HG03196 (cell line): Measurements from ENCODE around the gene SDHB.
A peak's percentile ranks its signal among the peaks of the same experiment; 100 is the strongest.

Experiments used
- ATAC-seq: cut with Tn5 transposase; IDR thresholded peaks from one replicate; pipeline ENCODE4 v1.9.1; 2021; ENCODE audit not compliant: unreplicated experiment

SDHB gene

GRCh38 chr1:17053685-17054410 is at the start of gene SDHB:
Gene SDHB (minus strand): TSS chr1:17054032. CDS start chr1:17054019, 13 bp downstream.
- peak; percentile 96 for ATAC-seq

- ATAC-seq = no peak
These were observed 48.4 kb upstream of the SDHB start for GRCh38 chr1:17102232-17102631.

DNA sequence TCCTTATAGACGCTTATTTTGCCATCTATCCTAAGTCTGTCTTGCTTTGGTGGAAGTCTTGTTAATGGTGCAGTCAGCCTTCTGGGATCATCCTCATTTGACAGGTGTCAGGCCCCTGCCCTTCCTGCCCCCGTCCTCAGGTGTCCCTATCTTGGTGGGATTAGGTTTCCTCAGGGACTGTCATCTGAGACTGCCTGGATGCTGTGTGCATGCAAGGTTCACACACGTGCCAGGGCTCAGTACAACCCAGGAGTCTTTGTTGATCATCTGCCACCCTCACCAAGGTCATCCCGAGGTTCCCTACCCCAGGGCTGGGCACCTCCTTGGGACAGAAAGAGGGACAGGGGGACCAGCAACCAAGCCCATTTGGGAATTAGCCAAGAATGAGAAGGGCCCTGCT is 47.4 kb upstream of the SDHB start:
- ATAC-seq = no peak

- ATAC-seq = no peak
These were observed 45.9 kb upstream of the SDHB start for GRCh38 chr1:17099616-17100340.

DNA sequence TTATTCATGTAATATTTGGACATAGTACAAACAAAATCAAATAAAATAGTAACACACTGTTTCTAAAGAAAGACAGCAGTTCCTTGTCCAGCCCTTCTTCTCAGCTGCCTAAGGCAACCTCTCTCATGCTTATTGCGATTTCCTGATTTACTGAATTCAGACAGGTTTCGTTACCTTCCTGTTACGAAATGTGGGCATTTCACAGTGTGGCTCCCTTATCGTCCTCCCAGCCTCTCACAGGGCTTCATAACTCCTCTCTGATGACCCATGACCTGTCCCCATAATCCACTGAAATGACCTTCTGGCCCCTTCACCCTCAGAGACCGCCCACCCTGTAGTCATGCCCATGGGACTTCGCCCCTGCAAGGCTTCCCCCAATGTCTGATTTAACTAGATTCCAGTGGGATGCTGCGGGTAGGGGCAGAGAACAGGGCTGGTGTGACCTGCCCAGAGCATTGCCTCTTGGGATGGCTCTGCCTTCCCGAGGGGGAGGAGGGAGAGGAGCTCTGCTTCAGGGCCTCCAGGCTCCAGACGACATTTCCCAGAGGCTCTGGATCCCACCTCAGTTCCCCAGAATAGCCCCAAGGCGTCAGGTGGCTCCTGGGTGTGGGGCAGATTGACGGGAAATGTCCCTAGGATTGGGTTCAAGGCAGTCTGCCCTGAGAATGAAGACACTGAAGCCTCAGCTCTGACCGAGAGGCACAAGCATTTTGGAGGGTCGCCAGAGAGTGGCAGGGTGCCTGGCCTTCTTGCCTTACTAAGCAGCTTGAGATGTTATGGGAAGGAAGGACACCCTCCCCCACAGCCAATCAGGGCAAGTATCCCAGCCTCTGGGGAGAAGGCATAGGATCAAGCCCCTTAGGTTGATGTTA is 44.9 kb upstream of the SDHB start:
- no peak for ATAC-seq

DNA sequence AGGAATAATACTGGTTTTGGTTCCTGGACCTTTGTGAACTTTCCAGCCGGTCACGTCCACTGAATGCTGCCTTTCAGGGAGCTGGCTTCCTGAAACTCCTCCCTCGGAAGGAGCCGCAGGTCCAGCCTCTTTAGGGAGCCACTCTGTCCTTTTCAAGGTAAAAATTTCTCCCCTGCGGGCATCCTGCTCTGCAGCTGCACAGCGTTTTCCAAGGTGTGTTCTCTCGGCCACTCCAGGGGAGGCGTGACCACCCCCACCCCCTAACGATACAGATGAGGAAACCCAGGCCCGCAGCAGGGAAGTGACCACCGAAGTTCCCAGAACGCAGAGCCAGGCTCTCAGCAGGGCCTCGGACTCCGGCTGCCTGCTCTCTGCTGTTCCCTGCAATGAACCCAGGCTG is 44.0 kb upstream of the SDHB start:
- no peak for ATAC-seq

GRCh38 chr1:17097147-17097546 is 43.3 kb upstream of the SDHB start:
- ATAC-seq = no peak

GRCh38 chr1:17096584-17096983 is 42.8 kb upstream of the SDHB start:
- no peak for ATAC-seq

GRCh38 chr1:17095141-17095540 is 41.3 kb upstream of the SDHB start:
- ATAC-seq = no peak

- ATAC-seq = peak; percentile 54
These were observed 40.8 kb upstream of the SDHB start for GRCh38 chr1:17094664-17095063.

DNA sequence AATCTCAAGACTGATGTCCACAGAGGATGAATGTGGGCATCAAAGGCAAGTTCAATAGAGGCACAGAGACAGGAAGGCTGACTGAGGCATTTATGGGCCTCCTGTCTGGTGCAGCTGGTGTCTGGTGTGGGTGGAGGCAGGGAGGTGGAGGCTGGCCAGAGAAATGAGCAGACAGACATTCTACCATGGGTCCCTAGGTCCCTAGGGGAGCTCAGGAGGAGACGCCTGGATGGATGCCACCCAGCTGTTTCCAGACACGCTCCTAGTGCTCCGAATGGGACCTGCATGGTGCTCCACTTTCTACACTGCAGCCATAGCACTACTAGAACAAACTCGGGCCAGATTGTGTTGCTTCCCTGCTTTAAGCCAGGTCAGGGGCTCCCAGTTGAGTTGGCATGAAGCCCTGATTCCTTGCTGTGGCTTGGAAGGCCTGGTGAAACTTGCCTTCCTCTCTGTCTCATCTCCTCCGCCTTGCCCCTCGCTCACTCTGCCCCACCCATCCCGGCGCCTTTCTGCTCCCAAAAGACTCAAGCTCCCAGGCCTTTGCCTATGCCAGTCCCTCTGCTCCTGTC is 40.1 kb upstream of the SDHB start:
- no peak for ATAC-seq

DNA sequence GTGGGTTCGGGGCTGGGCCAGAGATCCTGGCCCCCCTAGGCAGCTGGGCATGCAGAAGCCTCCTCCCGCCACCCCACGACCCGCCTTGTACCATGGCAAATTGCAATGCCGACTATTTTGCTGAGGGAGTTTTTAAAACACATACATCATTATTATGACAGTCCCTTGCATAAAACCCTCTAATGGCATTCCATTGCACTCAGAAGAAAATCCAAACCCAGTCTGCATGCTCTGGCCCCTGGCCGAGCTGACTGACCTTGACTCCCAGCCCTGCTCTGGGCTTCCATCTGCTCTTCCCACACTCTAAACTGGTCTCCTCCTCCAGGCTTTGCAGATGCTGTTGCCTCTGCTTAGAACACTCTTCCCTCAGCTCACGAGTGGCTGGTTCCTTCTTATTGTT is 37.4 kb upstream of the SDHB start:
- no peak for ATAC-seq

GRCh38 chr1:17089506-17089905 is 35.7 kb upstream of the SDHB start:
- ATAC-seq = no peak

DNA sequence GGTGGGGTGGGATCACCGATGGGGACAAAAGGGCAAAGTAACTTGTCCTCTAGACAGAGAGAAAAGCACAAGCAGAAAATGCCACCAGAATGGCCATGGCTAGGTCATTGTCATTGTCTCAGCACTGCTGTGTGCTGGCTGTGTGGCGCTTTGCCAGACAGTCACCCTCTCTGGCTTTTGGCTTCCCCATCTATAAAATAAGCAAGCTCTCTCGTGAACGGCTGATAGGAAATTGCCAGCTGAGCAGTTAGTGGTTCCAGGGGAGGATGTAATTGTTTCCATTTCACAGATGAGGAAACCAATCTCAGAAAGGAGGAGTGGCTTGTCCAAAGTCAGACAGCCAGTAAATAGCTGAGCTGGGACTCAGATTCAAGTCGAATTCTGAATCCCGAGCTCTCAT is 32.9 kb upstream of the SDHB start:
- ATAC-seq = no peak

DNA sequence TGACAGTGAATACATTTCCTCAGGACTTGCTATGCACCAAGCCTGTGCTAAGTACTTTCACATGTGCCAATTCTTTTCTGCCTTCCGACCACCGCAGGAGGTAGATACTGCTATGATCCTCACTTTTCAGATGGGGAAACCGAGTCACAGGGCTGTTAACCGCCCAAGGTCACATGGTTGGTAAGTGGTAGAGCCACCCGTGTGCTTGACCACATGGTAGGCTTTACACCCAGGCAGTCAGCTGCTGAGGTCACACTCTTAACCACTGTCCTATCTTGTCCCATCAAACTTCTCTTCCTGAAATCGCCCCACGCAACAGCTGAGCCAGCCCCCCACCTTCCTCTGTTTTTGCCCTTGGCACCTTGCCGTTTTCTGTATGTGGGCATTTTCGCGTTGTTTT is 31.0 kb upstream of the SDHB start:
- ATAC-seq = no peak

DNA sequence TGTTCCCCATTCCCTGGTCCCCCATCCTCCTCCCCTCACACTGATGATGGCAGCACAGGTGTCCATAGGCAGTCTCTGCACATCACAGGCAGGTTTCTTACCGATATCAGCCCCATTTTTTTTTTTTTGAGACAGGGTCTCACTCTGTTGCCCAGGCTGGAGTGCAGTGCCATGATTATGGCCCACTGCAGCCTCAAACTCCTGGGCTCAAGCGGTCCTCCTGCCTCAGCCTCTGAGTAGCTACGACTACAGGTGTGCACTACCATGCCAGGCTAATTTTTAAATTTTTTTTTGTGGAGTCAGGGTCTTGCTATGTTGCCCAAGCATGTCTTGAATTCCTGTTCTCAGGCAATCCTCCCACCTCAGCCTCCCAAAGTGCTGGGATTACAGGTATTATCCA is 28.9 kb upstream of the SDHB start:
- no peak for ATAC-seq

GRCh38 chr1:17081439-17081838 is 27.6 kb upstream of the SDHB start:
- no peak for ATAC-seq

GRCh38 chr1:17080880-17081279 is 27.0 kb upstream of the SDHB start:
- no peak for ATAC-seq

- ATAC-seq = no peak
These were observed 26.4 kb upstream of the SDHB start for GRCh38 chr1:17080085-17080759.

DNA sequence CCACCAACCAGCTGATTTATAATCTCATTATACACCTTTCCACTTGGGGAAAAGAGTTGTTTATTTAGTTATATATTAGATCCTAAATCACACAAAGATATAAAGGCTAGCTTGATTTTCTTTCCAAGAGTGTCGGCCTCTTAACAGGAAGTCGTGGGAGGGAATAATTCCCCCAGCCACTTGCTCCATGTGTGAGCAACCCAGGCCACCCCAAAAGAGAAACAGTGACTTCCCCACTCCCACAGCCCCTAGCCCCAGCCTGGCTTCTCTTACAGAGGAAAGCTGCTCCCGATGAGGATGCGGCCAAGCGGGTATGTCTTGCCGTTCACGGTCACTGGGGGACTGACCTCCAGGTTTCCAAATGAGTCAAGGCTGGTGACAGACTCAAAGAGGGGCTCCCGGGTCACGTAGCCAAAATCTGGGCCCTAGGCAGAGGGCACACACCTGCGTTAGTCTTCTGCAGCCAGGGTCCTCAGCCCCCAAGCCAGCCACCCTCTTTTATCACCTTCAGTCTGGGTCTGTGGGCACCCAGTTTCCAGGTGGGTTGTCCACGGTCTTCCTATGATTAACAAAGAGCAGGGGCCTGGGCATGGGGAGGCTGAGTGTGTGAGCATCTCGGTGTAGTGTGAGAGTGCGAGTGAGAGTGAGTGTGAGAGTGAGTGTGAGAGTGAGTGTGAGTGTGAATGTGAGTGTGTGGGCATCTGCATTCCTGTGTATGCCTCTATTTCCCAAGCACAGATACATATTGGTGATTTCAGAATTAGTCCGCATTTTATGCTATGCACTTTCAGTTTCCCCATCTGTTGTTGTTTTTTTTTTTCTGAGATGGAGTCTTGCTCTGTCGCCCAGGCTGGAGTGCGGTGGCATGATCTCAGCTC is 25.4 kb upstream of the SDHB start:
- no peak for ATAC-seq
